Neural progenitor cell (in vitro differentiated cells): Measurements from ENCODE around the gene RPL3.

Source experiments
- EZH2 ChIP-seq: fragments of 200-600 bp; sonication (generic); IDR thresholded peaks from 2 replicates; pipeline ENCODE4 v1.6.1; 2017; ENCODE audit warnings: antibody characterized with exemption, mild to moderate bottlenecking, moderate library complexity
- EZH2phosphoT487 ChIP-seq: fragments of 200-600 bp; sonication (generic); IDR thresholded peaks from 2 replicates; pipeline ENCODE4 v1.6.1; 2017; ENCODE audit warnings: antibody characterized with exemption
- TF ChIP-seq, protein P1 (sequence below): fragments of 200-600 bp; sonication (generic); IDR thresholded peaks from 2 replicates; pipeline ENCODE4 v1.5.1; 2017; ENCODE audit warnings: antibody characterized with exemption, mild to moderate bottlenecking

DNA sequence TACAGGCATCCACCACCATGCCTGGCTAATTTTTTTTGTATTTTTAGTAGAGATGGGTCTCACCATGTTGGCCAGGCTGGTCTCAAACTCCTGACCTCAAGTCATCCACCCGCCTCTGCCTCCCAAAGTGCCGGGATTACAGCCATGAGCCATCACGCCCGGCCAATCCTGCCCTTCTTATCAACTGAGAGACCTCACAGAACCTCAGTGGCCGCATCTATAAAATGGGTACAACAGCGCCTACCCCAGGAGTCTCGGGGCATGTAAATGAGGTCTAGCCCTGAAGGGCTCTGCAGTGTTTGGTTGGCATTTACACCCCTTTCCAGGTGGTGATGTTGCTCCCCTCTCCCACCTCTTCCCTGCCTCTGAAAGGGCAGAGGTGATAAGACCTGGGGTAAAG lies 42.1 kb upstream of the RPL3 start:
- TF ChIP-seq, protein P1, sequence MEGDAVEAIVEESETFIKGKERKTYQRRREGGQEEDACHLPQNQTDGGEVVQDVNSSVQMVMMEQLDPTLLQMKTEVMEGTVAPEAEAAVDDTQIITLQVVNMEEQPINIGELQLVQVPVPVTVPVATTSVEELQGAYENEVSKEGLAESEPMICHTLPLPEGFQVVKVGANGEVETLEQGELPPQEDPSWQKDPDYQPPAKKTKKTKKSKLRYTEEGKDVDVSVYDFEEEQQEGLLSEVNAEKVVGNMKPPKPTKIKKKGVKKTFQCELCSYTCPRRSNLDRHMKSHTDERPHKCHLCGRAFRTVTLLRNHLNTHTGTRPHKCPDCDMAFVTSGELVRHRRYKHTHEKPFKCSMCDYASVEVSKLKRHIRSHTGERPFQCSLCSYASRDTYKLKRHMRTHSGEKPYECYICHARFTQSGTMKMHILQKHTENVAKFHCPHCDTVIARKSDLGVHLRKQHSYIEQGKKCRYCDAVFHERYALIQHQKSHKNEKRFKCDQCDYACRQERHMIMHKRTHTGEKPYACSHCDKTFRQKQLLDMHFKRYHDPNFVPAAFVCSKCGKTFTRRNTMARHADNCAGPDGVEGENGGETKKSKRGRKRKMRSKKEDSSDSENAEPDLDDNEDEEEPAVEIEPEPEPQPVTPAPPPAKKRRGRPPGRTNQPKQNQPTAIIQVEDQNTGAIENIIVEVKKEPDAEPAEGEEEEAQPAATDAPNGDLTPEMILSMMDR: no peak
- TF ChIP-seq EZH2 (no peak), EZH2phosphoT487 (no peak)
